ENCODE data around the gene PISD. TPM values are rescaled to one million over a fixed set of nuclear protein-coding genes. Genes with fewer than 3 reads are reported as not detected.
A peak's percentile ranks its signal among the peaks of the same experiment; 100 is the strongest.
"Not testable (repeated sequence)": the region's sequence is repeated elsewhere in the genome, so short reads cannot be mapped to it uniquely, and the experiment has no call there.

PISD gene
- total RNA-seq, 8 experiments from 2014 or later, result 23.7 to 32.4 (median 26.5) TPM

GRCh38 chr22:31607696-31608095 lies 54.3 kb downstream of the PISD start:
- ATAC-seq (replicated peaks in 6 of 8), result no peak
- Histone ChIP-seq H3K4me3 (no peak overlapping the region), H3K4me1 (replicated peaks in 1 of 2) (no peaks in the 10 kb centered on the region), H3K27ac (no peak overlapping the region)
- in situ Hi-C loops (cut with MboI; ENCODE audit: low pct_unique_long_range_greater_than_20kb in 2 of 9, low sequenced_read_pairs in 9 of 9, unreplicated experiment in 9 of 9), result no loop called here
- WGBS, 10 experiments, result 80 to 100% (median 95%) methylated on average over 1 to 6 of the region's 7 CpGs

- Histone ChIP-seq H3K27ac (no peak overlapping the region), H3K4me3 (no peak overlapping the region), H3K4me1 (replicated peaks in 1 of 2) (no peaks in the 10 kb centered on the region)
- WGBS, 10 experiments, result 80 to 100% (median 93%) methylated on average over 1 to 6 of the region's 9 CpGs; no CpG with 5 or more reads in 2 of the 10 experiments
- ATAC-seq (replicated peaks in 6 of 8), result no peak
- in situ Hi-C loops (cut with MboI; ENCODE audit: low pct_unique_long_range_greater_than_20kb in 2 of 9, low sequenced_read_pairs in 9 of 9, unreplicated experiment in 9 of 9), result no loop called here
These were observed 56.0 kb downstream of the PISD start for GRCh38 chr22:31605851-31606585.

- ATAC-seq (replicated peaks in 6 of 8), result no peak
- no peaks in the 10 kb centered on the region for H3K4me1 ChIP-seq (replicated peaks in 1 of 2)
- H3K27ac ChIP-seq, result no peak overlapping the region
- 78 to 100% (median 96%) methylated on average over 1 to 8 of the region's 17 CpGs; no CpG with 5 or more reads in 3 of the 10 experiments for WGBS, 10 experiments
- in situ Hi-C loops (cut with MboI; ENCODE audit: low pct_unique_long_range_greater_than_20kb in 2 of 9, low sequenced_read_pairs in 9 of 9, unreplicated experiment in 9 of 9), result no loop called here
- no peak overlapping the region for H3K4me3 ChIP-seq
These were observed 57.0 kb downstream of the PISD start for GRCh38 chr22:31604746-31605705.

GRCh38 chr22:31604137-31604705 lies 57.8 kb downstream of the PISD start:
- no peak overlapping the region for H3K4me3 ChIP-seq
- no peaks in the 10 kb centered on the region for H3K4me1 ChIP-seq (replicated peaks in 1 of 2)
- no peak overlapping the region for H3K27ac ChIP-seq
- no peak for ATAC-seq (replicated peaks in 6 of 8)
- in situ Hi-C loops (cut with MboI; ENCODE audit: low pct_unique_long_range_greater_than_20kb in 2 of 9, low sequenced_read_pairs in 9 of 9, unreplicated experiment in 9 of 9), result no loop called here
- WGBS, 10 experiments, result 67 to 100% (median 85%) methylated on average over 1 to 11 of the region's 14 CpGs; no CpG with 5 or more reads in 4 of the 10 experiments

- WGBS, 10 experiments, result 70 to 100% (median 100%) methylated on average over 1 to 4 of the region's 5 CpGs; no CpG with 5 or more reads in 6 of the 10 experiments
- H3K4me1 ChIP-seq (replicated peaks in 1 of 2), result no peaks in the 10 kb centered on the region
- H3K4me3 ChIP-seq, result no peak overlapping the region
- H3K27ac ChIP-seq, result no peak overlapping the region
- in situ Hi-C loops (cut with MboI; ENCODE audit: low pct_unique_long_range_greater_than_20kb in 2 of 9, low sequenced_read_pairs in 9 of 9, unreplicated experiment in 9 of 9), result no loop called here
- no peak for ATAC-seq (replicated peaks in 6 of 8)
These were observed 58.4 kb downstream of the PISD start for GRCh38 chr22:31603574-31603973.

GRCh38 chr22:31603081-31603525 lies 58.9 kb downstream of the PISD start:
- no peak overlapping the region for H3K4me3 ChIP-seq
- in situ Hi-C loops (cut with MboI; ENCODE audit: low pct_unique_long_range_greater_than_20kb in 2 of 9, low sequenced_read_pairs in 9 of 9, unreplicated experiment in 9 of 9), result no loop called here
- no peak overlapping the region for H3K27ac ChIP-seq
- WGBS, 10 experiments, result 75 to 100% (median 90%) methylated on average over 3 to 8 of the region's 10 CpGs; no CpG with 5 or more reads in 3 of the 10 experiments
- H3K4me1 ChIP-seq (replicated peaks in 1 of 2), result no peaks in the 10 kb centered on the region
- ATAC-seq (replicated peaks in 6 of 8), result no peak

- Histone ChIP-seq H3K4me1 (replicated peaks in 1 of 2) (no peaks in the 10 kb centered on the region), H3K4me3 (no peak overlapping the region), H3K27ac (no peak overlapping the region)
- 26 to 100% (median 74%) methylated on average over 1 to 9 of the region's 11 CpGs for WGBS, 10 experiments
- ATAC-seq (replicated peaks in 6 of 8), result peak in 2 of 8 experiments; percentile 91 to 98
- in situ Hi-C loops (cut with MboI; ENCODE audit: low pct_unique_long_range_greater_than_20kb in 2 of 9, low sequenced_read_pairs in 9 of 9, unreplicated experiment in 9 of 9), result no loop called here
These were observed 59.6 kb downstream of the PISD start for GRCh38 chr22:31602259-31602952.

GRCh38 chr22:31595271-31595670 lies 66.7 kb downstream of the PISD start:
- ATAC-seq (replicated peaks in 6 of 8), result no peak
- WGBS, 10 experiments, result 80 to 100% (median 90%) methylated on average over 1 of the region's 2 CpGs; no CpG with 5 or more reads in 5 of the 10 experiments
- Histone ChIP-seq H3K4me1 (replicated peaks in 1 of 2) (no peaks in the 10 kb centered on the region), H3K4me3 (no peak overlapping the region), H3K27ac (no peak overlapping the region)
- in situ Hi-C loops (cut with MboI; ENCODE audit: low pct_unique_long_range_greater_than_20kb in 2 of 9, low sequenced_read_pairs in 9 of 9, unreplicated experiment in 9 of 9), result no loop called here

DNA sequence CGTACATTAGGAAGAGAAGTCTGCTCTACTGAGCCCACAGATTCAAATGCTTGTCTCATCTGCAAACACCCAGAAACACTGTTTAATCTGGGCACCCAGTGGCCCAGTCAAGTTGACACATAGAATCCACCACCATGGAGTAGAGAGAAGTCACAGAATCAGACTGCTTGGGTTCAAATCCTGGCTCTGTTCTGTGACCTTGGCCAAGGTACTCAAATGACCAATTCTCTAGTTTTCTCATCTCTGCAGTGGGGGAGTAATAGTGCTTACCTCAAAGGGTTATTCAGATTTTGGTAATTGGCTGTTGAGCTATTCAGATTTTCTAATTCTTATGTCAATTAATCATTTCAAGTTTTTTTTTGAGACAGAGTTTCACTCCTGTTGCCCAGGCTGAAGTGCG lies 71.9 kb downstream of the PISD start:
- H3K4me3 ChIP-seq; ATAC-seq (replicated peaks in 6 of 8); H3K4me1 ChIP-seq (replicated peaks in 1 of 2); H3K27ac ChIP-seq; in situ Hi-C loops (cut with MboI; ENCODE audit: low pct_unique_long_range_greater_than_20kb in 2 of 9, low sequenced_read_pairs in 9 of 9, unreplicated experiment in 9 of 9): not testable (repeated sequence)
- WGBS, 10 experiments, result no CpG with 5 or more reads among the region's 2 CpGs

- no peaks in the 10 kb centered on the region for H3K4me1 ChIP-seq (replicated peaks in 1 of 2)
- H3K27ac ChIP-seq, result no peak overlapping the region
- no peak for ATAC-seq (replicated peaks in 6 of 8)
- in situ Hi-C loops (cut with MboI; ENCODE audit: low pct_unique_long_range_greater_than_20kb in 2 of 9, low sequenced_read_pairs in 9 of 9, unreplicated experiment in 9 of 9), result no loop called here
- WGBS, 10 experiments, result 0 to 100% (median 89%) methylated on average over 1 to 5 of the region's 6 CpGs; no CpG with 5 or more reads in 3 of the 10 experiments
- no peak overlapping the region for H3K4me3 ChIP-seq
These were observed 72.9 kb downstream of the PISD start for GRCh38 chr22:31588970-31589675.

DNA sequence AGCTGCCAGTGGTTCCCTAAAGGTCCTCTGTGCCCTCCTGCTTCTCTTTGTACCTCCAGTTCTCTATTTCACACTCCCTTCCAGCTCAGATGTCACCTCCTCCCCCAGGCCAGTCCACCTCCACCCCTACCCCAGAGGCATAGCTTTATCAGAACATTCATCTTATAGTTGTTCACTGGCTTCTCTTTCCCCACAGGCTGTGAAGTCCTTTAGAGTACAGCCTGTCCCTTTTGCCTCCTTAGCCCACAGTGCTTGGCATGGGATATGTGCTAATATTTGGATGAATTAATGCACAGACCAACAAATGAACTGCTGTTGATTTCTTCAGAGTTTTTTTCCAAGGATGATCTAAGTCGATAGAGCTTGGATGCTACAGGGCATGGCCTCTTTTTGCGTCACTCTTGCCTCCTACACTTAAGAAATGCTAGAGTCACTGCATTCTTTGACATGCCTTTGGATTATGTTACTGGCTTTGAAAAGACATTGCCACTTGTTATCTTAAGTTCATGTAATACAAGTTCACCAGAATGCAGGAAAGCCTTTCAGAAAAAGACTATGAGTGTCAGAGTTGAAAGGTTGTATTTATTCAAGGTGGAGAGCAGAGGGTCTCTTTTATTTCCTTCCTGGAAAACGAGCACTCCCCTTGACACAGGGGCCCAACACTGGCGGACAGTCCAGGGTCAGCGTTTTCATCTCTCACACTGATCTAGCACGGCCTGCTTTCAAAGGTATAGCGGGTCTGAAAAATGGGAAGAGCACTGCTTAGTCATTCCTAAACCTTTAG lies 75.7 kb downstream of the PISD start:
- 66 to 100% (median 94%) methylated on average over 2 to 7 of the region's 7 CpGs; no CpG with 5 or more reads in 1 of the 10 experiments for WGBS, 10 experiments
- in situ Hi-C loops (cut with MboI; ENCODE audit: low pct_unique_long_range_greater_than_20kb in 2 of 9, low sequenced_read_pairs in 9 of 9, unreplicated experiment in 9 of 9), result no loop called here
- ATAC-seq (replicated peaks in 6 of 8), result peak in 1 of 8 experiments; percentile 62
- H3K4me1 ChIP-seq (replicated peaks in 1 of 2), result no peaks in the 10 kb centered on the region
- no peak overlapping the region for H3K27ac ChIP-seq
- H3K4me3 ChIP-seq, result no peak overlapping the region
